Vagina (tissue), 2 donors: ENCODE data around the gene DNTTIP2.

Experiments used
- CTCF ChIP-seq, 3 experiments: fragments of 450-650 bp in 2 of 3; fragments of 200-600 bp in 1 of 3; sonication (generic) in 1 of 3; IDR thresholded peaks; one replicate each; pipeline ENCODE4 v1.5.1; 2017 to 2019; ENCODE audit warnings: antibody characterized with exemption in 3 of 3, mild to moderate bottlenecking in 2 of 3, moderate library complexity in 2 of 3
- POLR2A ChIP-seq, 2 donors: fragments of 450-650 bp; IDR thresholded peaks; one replicate each; pipeline ENCODE4 v1.6.1; 2017; ENCODE audit warnings: antibody characterized with exemption in 2 of 2, mild to moderate bottlenecking in 2 of 2, moderate library complexity in 2 of 2
- POLR2AphosphoS5 ChIP-seq, 2 donors: sonication (generic); formaldehyde crosslinking; IDR thresholded peaks; one replicate each; pipeline ENCODE4 v1.9.0; 2017; ENCODE audit warnings: antibody characterized with exemption in 2 of 2, mild to moderate bottlenecking in 2 of 2, low read depth in 1 of 2; ENCODE audit not compliant: insufficient read depth in 1 of 2

GRCh38 chr1:93853940-93854339 is 25.1 kb downstream of the DNTTIP2 start:
- TF ChIP-seq CTCF (IDR thresholded peaks at IDR 0.05) (no peak), POLR2A (IDR thresholded peaks at IDR 0.05) (no peak), POLR2AphosphoS5 (IDR thresholded peaks at IDR 0.05; ENCODE audit: insufficient read depth in 1 of 2, low read depth in 1 of 2) (no peak)
